ENCODE results near the gene S1PR3.

S1PR3 gene

DNA sequence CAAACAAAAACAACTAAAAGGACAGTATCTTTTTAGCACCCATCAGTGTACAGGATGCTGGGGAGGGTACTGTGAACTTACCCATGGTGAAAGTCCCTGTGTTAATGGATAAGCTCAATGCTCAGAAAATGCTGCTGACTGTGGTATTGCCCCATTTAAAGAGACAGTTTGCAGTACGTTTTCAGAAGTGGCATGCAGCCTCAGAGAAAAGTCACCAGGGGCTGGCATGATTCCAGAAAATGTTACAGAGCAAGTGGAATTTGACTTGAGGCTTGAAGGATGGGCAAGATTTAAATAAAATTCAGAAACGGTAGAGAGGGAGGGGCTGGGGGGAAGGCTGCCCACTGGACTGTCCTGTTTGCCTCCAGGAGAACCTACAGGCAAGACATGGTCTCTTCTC is 7.2 kb downstream of the S1PR3 start:
- TF ChIP-seq, protein P1, sequence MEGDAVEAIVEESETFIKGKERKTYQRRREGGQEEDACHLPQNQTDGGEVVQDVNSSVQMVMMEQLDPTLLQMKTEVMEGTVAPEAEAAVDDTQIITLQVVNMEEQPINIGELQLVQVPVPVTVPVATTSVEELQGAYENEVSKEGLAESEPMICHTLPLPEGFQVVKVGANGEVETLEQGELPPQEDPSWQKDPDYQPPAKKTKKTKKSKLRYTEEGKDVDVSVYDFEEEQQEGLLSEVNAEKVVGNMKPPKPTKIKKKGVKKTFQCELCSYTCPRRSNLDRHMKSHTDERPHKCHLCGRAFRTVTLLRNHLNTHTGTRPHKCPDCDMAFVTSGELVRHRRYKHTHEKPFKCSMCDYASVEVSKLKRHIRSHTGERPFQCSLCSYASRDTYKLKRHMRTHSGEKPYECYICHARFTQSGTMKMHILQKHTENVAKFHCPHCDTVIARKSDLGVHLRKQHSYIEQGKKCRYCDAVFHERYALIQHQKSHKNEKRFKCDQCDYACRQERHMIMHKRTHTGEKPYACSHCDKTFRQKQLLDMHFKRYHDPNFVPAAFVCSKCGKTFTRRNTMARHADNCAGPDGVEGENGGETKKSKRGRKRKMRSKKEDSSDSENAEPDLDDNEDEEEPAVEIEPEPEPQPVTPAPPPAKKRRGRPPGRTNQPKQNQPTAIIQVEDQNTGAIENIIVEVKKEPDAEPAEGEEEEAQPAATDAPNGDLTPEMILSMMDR (IDR thresholded peaks at IDR 0.05; ENCODE audit: insufficient read depth, low read length, missing control alignments) = no peak
- no peak overlapping the region for H3K4me3 ChIP-seq (ENCODE audit: low read depth, low read length)
- CTCF ChIA-PET = interaction anchor here (1.3 to 1.6 kb wide), 3 partner anchors 280 to 405 kb away, joined by 3 to 11 read pairs (median 8); no protein-coding TSS in a partner anchor
- no peak for DNase-seq (ENCODE audit: low read depth, low spot score)
- POLR2A ChIA-PET = no interaction called here

DNA sequence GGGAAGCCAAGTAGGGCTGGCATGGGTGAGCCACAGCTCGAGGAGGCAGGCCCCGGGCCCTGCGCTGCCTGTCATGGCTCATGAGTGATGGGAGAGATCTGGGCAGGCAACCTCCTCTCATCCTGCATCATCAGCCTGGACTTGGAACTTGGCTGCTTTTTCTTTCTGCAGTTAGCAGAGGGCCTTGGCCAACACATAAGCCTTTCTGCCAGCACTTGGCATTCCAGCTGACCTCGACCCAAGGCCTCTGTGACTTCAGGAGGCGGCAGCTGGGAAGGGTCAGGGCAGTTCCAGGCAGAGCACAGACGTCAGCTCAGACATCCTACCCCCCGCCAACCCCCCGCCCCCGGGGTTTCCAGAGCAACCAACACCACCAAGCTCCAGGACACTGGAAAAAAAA is 7.6 kb downstream of the S1PR3 start:
- DNase-seq (ENCODE audit: low read depth, low spot score) = no peak
- H3K4me3 ChIP-seq (ENCODE audit: low read depth, low read length) = no peak overlapping the region
- TF ChIP-seq, protein P1 (IDR thresholded peaks at IDR 0.05; ENCODE audit: insufficient read depth, low read length, missing control alignments) = no peak
- POLR2A ChIA-PET = interaction anchor here (0.6 kb wide), 1 partner anchor 181 kb away, joined by 3 read pairs; no protein-coding TSS in a partner anchor
- CTCF ChIA-PET = interaction anchor here (0.7 to 1.6 kb wide), 4 partner anchors 11 to 406 kb away, joined by 3 to 11 read pairs (median 6); no protein-coding TSS in a partner anchor

DNA sequence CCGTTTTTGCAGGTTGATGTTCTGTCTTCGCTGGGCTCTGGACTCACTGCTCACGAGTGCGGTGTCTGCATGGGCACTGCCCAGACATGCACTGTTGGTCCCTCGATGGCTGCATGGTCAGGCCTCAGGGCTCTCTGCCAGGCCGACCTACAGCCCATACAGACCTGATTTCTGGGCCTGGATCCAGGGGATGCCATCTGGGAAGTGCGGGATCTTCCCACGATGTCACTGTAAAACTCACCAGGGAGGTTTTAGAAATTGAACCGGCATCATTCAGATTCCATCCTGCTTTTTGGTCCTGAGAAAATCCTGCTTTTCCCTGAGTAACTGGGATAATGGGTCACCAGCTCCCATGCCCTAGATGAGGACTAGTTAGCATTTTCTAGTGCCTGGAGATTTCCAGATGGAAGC is 9.1 kb downstream of the S1PR3 start:
- CTCF ChIA-PET = interaction anchor here (0.8 to 6.9 kb wide), 23 partner anchors 8 to 422 kb away, joined by 3 to 103 read pairs (median 4); no protein-coding TSS in a partner anchor
- POLR2A ChIA-PET = no interaction called here
- TF ChIP-seq, protein P1 (IDR thresholded peaks at IDR 0.05; ENCODE audit: insufficient read depth, low read length, missing control alignments) = no peak
- H3K4me3 ChIP-seq (ENCODE audit: low read depth, low read length) = no peak overlapping the region
- DNase-seq (ENCODE audit: low read depth, low spot score) = no peak

GRCh38 chr9:89000973-89001916 is 10.0 kb downstream of the S1PR3 start:
- POLR2A ChIA-PET = interaction anchor here (0.7 kb wide), 1 partner anchor 364 kb away, joined by 3 read pairs; no protein-coding TSS in a partner anchor

GRCh38 chr9:89001917-89002540 is 10.8 kb downstream of the S1PR3 start:
- TF ChIP-seq, protein P1 (IDR thresholded peaks at IDR 0.05; ENCODE audit: insufficient read depth, low read length, missing control alignments) = no peak
- ChIA-PET CTCF (interaction anchor here (1.0 to 6.9 kb wide), 9 partner anchors 30 to 427 kb away, joined by 3 to 103 read pairs (median 4); no protein-coding TSS in a partner anchor), POLR2A (no interaction called here)

More at GRCh38 chr9:89000973-89001916, 10.0 kb downstream of the S1PR3 start:
- TF ChIP-seq, protein P1 (IDR thresholded peaks at IDR 0.05; ENCODE audit: insufficient read depth, low read length, missing control alignments) = peak; percentile 79
- DNase-seq (ENCODE audit: low read depth, low spot score) = no peak
- CTCF ChIA-PET = interaction anchor here (0.6 to 6.9 kb wide), 29 partner anchors 9 to 1052 kb away, joined by 3 to 103 read pairs (median 4); no protein-coding TSS in a partner anchor
- H3K4me3 ChIP-seq (ENCODE audit: low read depth, low read length) = peak overlapping the region; percentile 34; the same call in 1 of the 2 replicates

More at GRCh38 chr9:89001917-89002540, 10.8 kb downstream of the S1PR3 start:
- DNase-seq (ENCODE audit: low read depth, low spot score) = no peak
- no peak overlapping the region for H3K4me3 ChIP-seq (ENCODE audit: low read depth, low read length)

All from AG04449 (cell line).